ENCODE measurements around the gene GNA12.

GNA12 gene

DNA sequence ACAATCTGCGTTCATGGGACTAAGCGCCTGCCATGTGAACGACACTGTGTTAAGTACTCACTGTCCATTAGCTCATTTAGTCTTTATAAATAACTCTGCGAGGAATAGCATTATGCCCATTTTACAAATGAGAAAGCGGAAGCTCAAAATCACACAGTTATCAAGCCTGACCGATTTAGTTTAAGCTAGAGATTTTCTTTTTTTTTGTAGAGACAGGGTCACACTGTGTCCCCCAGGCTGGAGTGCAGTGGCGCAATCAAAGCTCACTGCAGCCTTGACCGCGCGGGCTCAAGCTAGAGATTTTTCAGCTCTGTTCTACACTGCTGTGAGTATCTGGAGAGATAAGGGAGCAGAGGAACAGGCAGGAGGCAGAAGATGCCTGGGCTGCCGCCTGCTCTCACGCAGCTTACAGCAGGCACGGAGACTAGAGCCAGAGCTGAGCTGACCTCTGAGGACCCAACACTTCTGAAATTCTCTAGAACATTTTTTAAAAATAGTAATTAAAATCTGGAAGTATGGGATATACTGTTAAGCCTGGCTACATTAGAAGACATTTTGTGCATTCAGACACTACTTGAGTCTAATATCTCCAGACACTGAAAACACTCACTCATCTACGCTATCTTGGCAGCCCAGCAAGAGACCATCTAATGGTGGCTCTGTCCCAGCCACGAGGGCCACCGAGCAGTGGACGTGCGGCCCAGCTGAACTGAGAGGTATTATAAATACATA lies 38.7 kb downstream of the GNA12 start:
- Histone ChIP-seq H3K9me3 (ENCODE audit: low read length) (peaks cover 6% of the 10 kb centered on the region), H3K4me1 (ENCODE audit: insufficient read depth, low read length) (no peaks in the 10 kb centered on the region), H3K27me3 (ENCODE audit: insufficient read depth, low read length) (no peaks in the 10 kb centered on the region), H3K4me3 (ENCODE audit: low read length) (no peak overlapping the region), H3K36me3 (ENCODE audit: insufficient read depth, low read length) (no peaks in the 10 kb centered on the region), H2AFZ (ENCODE audit: low read depth, low read length) (no peak overlapping the region)

DNA sequence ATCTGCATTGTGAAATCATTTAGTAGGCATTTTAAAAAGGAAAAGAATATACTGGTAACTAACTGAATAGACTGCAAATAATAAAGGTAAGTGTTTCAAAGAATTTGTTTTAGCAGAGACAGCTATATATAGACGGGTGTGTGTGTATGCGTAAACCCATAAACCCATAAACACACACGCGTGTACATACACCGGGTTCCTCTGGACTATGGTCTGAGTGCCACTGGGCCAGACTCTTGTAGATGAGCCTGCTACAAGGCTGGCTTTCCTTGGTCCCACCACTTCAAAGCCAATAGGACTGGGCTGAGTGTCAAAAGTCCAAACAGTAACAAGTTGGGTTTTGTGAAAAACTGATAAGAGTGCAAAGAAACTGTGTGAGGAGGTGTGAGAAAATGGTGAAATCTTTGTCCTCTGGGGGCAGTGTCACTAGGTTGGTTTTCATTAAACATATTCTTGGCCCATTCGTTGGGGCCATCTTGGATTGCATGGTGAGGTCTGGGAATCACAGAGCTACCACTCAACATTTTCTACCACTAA lies 39.8 kb downstream of the GNA12 start:
- Histone ChIP-seq H3K4me3 (ENCODE audit: low read length) (no peak overlapping the region), H3K27me3 (ENCODE audit: insufficient read depth, low read length) (no peaks in the 10 kb centered on the region), H2AFZ (ENCODE audit: low read depth, low read length) (no peak overlapping the region), H3K36me3 (ENCODE audit: insufficient read depth, low read length) (no peaks in the 10 kb centered on the region), H3K4me1 (ENCODE audit: insufficient read depth, low read length) (no peaks in the 10 kb centered on the region), H3K9me3 (ENCODE audit: low read length) (peaks cover 6% of the 10 kb centered on the region)

DNA sequence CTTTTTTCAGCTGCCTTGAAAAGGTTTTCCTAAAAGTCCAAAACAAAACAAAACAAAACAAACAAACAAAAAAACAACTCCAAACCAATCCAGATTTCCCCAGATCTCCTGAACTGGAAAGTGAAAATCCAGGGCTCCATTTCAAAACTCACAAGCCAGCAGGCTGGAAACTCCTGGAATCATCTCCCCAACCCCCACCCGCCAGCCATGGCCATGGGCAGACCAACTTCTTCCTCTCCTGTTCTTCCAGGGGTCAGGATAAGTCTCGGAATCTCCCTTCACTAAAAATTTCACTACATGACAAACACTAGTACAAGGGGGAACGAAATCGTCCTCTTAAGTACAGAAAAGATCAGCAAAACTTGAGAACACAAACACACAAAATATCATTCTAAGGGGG lies 40.4 kb downstream of the GNA12 start:
- H3K4me3 ChIP-seq (ENCODE audit: low read length) = no peak overlapping the region
- no peaks in the 10 kb centered on the region for H3K4me1 ChIP-seq (ENCODE audit: insufficient read depth, low read length)
- H3K27me3 ChIP-seq (ENCODE audit: insufficient read depth, low read length) = no peaks in the 10 kb centered on the region
- H3K9me3 ChIP-seq (ENCODE audit: low read length) = peaks cover 6% of the 10 kb centered on the region
- no peaks in the 10 kb centered on the region for H3K36me3 ChIP-seq (ENCODE audit: insufficient read depth, low read length)
- no peak overlapping the region for H2AFZ ChIP-seq (ENCODE audit: low read depth, low read length)

DNA sequence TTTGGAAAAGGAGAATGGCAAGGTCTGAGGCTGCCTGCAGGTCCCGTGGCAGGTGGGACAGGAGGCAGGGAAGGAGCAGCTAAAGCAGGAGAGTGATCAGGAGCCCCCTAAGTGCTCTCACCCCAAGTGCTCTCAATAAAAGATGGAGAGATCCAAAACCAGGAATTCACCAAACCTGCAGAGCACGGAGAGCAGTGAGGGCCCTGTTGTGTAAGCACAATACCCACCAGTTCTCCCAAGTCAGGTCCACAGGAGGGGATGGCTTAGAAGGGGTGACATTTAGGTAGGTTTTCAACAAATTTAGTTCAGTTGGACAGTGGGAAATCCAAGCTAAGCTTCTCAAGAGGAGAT lies 40.8 kb downstream of the GNA12 start:
- Histone ChIP-seq H3K27me3 (ENCODE audit: insufficient read depth, low read length) (no peaks in the 10 kb centered on the region), H3K4me1 (ENCODE audit: insufficient read depth, low read length) (no peaks in the 10 kb centered on the region), H3K4me3 (ENCODE audit: low read length) (no peak overlapping the region), H2AFZ (ENCODE audit: low read depth, low read length) (no peak overlapping the region), H3K36me3 (ENCODE audit: insufficient read depth, low read length) (no peaks in the 10 kb centered on the region), H3K9me3 (ENCODE audit: low read length) (peaks cover 5% of the 10 kb centered on the region)

DNA sequence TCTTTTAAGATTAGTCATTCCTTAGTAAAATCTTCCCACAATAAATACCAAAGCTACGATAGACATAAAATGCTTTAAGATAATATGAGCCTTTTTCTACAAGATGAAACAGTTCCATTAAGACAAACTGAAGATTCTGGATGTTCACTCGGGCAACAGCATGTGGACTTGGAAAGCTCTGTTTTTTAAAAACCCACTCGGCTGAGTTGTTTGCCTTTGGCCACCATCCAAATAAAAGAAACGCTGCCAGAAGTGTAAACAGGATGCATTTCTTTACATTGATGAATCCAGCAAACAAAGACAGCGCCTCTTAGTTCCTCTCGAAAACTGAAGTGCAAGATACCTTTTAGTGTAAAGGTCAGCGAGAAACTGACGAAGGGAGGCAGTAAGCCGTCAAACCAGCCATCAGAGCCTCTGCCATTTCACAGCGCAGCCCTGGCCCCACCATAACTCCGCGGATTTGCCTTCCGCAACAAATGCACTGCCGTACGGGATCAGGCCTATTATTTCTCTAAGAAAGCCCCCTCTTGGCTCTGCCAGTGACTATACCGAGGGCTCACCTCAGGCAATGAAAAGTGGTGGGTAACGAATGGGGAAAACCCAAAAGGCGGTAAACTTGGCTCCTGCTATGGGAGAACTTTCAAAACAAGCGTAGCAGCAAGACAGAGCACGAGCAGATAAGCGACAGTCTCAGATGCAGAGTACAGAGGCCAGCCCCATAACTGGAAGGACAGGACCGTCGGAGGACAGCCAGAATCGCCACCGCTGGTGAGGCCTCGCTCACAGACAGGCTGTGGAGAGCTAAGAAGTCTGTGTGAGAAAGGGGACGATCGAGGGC lies 41.4 kb downstream of the GNA12 start:
- H3K27me3 ChIP-seq (ENCODE audit: insufficient read depth, low read length) = no peaks in the 10 kb centered on the region
- no peak overlapping the region for H3K4me3 ChIP-seq (ENCODE audit: low read length)
- H2AFZ ChIP-seq (ENCODE audit: low read depth, low read length) = no peak overlapping the region
- no peaks in the 10 kb centered on the region for H3K36me3 ChIP-seq (ENCODE audit: insufficient read depth, low read length)
- no peaks in the 10 kb centered on the region for H3K4me1 ChIP-seq (ENCODE audit: insufficient read depth, low read length)
- peaks cover 3% of the 10 kb centered on the region for H3K9me3 ChIP-seq (ENCODE audit: low read length)

DNA sequence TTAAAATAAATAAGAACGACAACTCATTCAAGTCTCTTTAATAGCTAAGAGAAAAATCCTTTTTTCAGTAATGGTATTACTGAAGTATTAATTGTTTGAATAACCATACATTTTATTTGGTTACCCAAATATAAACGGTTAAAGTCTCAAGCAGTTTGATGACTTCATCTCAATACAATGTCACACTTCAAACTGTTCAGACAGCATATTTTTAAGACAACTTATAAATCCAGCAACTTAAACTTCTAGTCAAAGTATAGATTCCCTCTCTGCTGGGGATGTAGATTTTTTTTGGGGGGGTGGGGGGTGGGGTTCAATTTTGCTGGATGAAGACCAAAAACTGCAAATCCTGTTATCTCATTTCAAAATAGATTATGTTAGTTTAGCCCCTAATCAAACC lies 42.0 kb downstream of the GNA12 start:
- H3K4me1 ChIP-seq (ENCODE audit: insufficient read depth, low read length) = no peaks in the 10 kb centered on the region
- H3K27me3 ChIP-seq (ENCODE audit: insufficient read depth, low read length) = no peaks in the 10 kb centered on the region
- no peak overlapping the region for H2AFZ ChIP-seq (ENCODE audit: low read depth, low read length)
- H3K36me3 ChIP-seq (ENCODE audit: insufficient read depth, low read length) = no peaks in the 10 kb centered on the region
- no peak overlapping the region for H3K4me3 ChIP-seq (ENCODE audit: low read length)
- peaks cover 5% of the 10 kb centered on the region for H3K9me3 ChIP-seq (ENCODE audit: low read length)

DNA sequence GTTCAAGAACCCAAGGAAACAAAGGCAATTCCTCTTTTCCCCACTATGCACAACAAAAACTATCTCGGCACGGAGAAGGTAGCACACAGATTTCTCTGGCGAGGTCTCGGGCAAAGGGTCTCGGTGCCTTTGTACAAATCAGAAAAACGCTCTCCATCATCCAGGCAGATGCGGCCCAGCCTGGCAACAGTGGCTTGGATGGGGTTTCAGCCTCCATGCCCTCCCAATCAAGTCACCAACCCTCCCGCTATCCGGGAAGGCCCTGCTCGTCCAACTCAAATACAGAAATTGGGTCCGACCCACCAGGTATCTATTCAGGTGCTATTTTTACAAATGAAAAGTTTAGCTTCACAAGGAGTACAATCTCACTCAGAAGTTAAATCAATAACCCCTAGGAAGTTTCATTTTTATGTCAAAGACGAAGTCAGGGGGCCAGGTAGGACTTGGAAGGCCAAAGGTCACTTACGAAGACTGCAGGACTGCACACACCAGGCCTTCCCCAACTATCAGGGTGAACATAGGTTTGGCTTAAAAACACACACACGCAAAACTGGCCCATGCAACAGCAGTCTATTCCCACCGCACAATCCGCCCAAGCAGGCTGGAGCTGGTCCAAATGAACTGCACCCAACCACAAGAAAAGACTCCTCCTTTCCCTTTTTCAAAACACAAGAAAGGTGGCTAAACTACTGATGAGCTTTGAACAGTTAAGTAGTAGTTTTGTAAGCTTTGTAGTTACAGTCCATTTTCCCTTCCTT lies 43.0 kb downstream of the GNA12 start:
- H3K36me3 ChIP-seq (ENCODE audit: insufficient read depth, low read length) = no peaks in the 10 kb centered on the region
- no peak overlapping the region for H2AFZ ChIP-seq (ENCODE audit: low read depth, low read length)
- no peak overlapping the region for H3K4me3 ChIP-seq (ENCODE audit: low read length)
- no peaks in the 10 kb centered on the region for H3K27me3 ChIP-seq (ENCODE audit: insufficient read depth, low read length)
- H3K4me1 ChIP-seq (ENCODE audit: insufficient read depth, low read length) = no peaks in the 10 kb centered on the region
- peaks cover 5% of the 10 kb centered on the region for H3K9me3 ChIP-seq (ENCODE audit: low read length)

DNA sequence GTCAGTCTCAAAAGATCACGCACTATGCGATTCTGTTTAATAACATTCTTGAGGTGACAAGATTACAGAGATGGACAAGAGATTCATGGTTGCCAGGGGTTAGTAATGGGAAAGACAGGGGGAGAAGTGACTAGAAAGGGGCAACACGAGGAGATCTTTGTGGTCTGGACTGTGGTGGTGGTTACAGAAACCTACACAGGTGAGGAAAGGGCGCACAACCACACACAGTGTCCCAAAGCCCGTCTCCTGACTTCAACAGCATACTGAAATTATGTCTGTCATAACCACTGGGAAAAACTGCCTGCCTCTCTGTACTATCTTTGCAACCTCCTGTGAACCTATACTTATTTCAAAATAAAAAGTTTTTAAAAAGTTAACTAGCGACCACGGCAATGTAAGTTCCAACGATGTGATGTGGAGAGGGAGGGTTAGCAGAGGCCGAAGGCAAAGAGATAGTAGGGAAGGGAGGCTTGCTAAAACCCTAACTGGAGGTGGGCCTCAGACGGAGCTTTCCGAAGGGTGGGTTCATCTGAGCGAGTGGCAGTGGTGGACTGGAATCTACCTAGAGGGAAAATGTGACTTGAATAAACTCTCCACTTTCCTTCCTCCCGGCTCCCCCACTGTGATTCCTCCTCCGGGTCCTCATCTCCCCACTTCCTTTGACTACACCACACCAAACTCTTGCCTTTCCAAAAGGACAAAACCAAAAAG lies 43.7 kb downstream of the GNA12 start:
- no peaks in the 10 kb centered on the region for H3K36me3 ChIP-seq (ENCODE audit: insufficient read depth, low read length)
- H3K9me3 ChIP-seq (ENCODE audit: low read length) = peaks cover 5% of the 10 kb centered on the region
- H2AFZ ChIP-seq (ENCODE audit: low read depth, low read length) = no peak overlapping the region
- no peaks in the 10 kb centered on the region for H3K27me3 ChIP-seq (ENCODE audit: insufficient read depth, low read length)
- no peaks in the 10 kb centered on the region for H3K4me1 ChIP-seq (ENCODE audit: insufficient read depth, low read length)
- H3K4me3 ChIP-seq (ENCODE audit: low read length) = no peak overlapping the region

DNA sequence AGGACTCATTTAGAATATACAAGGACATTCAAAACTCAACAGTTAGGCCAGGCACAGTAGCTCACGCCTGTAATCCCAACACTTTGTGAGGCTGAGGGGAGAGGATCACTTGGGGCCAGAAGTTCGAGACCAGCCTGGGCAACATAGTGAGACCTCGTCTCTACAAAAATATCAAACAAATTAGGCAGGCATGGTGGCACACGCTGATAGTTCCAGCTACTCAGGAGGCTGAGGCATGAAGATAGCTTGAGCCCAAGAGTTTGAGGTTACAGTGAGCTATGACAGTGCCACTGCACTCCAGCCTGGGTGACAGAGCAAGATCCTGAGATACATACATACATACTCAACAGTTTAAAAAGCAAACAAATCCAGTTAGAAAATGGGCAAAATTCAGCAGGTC lies 44.9 kb downstream of the GNA12 start:
- Histone ChIP-seq H3K4me1 (ENCODE audit: insufficient read depth, low read length) (no peaks in the 10 kb centered on the region), H2AFZ (ENCODE audit: low read depth, low read length) (no peak overlapping the region), H3K9me3 (ENCODE audit: low read length) (peaks cover 5% of the 10 kb centered on the region), H3K27me3 (ENCODE audit: insufficient read depth, low read length) (no peaks in the 10 kb centered on the region), H3K36me3 (ENCODE audit: insufficient read depth, low read length) (peaks cover 7% of the 10 kb centered on the region), H3K4me3 (ENCODE audit: low read length) (no peak overlapping the region)

DNA sequence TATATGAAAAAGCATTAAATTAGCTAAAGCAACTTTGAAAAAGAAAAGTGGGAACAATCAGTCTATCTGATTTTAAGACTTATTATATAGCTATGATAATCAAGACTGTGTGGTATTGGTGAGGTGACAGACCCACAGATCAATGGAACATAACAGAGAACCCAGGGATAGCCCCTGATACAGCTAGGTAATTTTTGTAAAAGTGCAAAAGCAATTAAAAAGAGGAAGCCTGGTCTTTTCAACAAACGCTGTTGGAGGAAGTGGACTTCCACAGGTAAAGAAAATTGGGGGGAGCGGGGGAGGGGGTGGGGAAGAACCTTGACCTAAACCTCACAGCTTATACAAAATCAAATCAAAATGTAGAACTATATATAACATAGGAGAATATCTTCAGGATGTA lies 45.4 kb downstream of the GNA12 start:
- Histone ChIP-seq H3K4me3 (ENCODE audit: low read length) (no peak overlapping the region), H3K9me3 (ENCODE audit: low read length) (peaks cover 5% of the 10 kb centered on the region), H3K36me3 (ENCODE audit: insufficient read depth, low read length) (peaks cover 12% of the 10 kb centered on the region), H2AFZ (ENCODE audit: low read depth, low read length) (no peak overlapping the region), H3K4me1 (ENCODE audit: insufficient read depth, low read length) (no peaks in the 10 kb centered on the region), H3K27me3 (ENCODE audit: insufficient read depth, low read length) (no peaks in the 10 kb centered on the region)

DNA sequence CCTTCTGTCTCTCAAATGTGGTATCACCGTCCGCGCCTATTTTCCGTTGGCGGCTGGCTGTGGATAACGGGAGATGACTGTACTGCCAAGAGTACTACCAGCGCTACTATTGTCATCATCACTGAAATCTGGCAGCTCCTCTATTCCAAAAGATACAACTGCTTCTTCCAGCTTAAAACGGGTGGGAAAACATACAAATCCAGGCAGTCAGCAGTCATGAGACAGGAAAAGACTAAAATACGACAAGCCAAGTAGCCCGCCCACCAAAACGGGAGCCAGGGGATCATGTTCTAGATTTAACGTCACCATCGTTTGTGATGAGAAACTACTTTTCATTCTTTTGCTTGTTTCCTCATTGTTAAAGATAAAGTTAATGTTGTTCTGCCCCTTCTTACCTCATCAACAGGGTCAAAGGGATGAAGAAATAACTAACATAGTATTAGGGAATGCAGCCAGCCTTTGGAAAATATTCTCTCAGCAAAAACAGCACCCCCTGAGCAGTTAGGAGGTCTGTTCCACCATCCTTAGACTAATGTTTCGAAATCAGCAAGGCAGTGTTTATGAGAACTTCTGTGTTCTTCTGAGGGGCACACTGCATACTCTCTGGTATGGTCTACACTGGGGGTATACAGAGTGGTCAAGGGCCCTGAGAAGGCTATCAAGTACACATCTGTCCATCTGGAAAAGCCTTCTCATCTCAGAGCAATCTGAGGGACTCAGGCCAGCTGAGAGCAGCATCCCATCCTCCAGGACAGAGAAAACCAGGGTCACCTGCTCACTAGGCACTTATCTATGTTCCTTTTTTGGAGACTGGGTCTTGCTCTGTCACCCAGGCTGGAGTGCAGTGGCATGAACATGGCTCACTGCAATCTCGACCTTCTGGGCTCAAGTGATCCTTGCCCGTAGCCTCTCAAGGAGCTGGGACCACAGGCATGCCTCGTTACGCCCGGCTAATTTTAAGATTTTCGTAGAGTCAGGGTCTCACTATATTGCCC lies 47.5 kb downstream of the GNA12 start:
- Histone ChIP-seq H3K9me3 (ENCODE audit: low read length) (peaks cover 5% of the 10 kb centered on the region), H2AFZ (ENCODE audit: low read depth, low read length) (no peak overlapping the region), H3K36me3 (ENCODE audit: insufficient read depth, low read length) (peaks cover 29% of the 10 kb centered on the region), H3K4me1 (ENCODE audit: insufficient read depth, low read length) (no peaks in the 10 kb centered on the region), H3K4me3 (ENCODE audit: low read length) (no peak overlapping the region), H3K27me3 (ENCODE audit: insufficient read depth, low read length) (no peaks in the 10 kb centered on the region)

DNA sequence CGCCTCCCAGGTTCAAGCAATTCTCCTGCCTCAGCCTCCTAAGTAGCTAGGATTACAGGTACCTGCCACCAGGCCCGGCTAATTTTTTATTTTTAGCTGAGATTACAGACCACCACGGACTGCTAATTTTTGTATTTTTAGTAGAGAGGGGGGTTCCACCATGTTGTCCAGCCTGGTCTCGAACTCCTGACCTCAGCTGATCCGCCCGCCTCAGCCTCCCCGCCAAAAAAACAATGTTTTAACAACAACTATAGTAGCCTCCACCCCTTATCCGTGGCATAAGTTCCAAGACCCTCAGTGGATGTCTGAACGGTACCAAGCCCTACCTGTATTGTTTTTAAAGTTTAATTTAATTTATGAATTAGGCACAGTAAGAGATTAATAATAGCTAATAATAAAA lies 48.2 kb downstream of the GNA12 start:
- Histone ChIP-seq H3K4me1 (ENCODE audit: insufficient read depth, low read length) (no peaks in the 10 kb centered on the region), H3K36me3 (ENCODE audit: insufficient read depth, low read length) (peaks cover 35% of the 10 kb centered on the region), H3K27me3 (ENCODE audit: insufficient read depth, low read length) (no peaks in the 10 kb centered on the region), H2AFZ (ENCODE audit: low read depth, low read length) (no peak overlapping the region), H3K9me3 (ENCODE audit: low read length) (peaks cover 4% of the 10 kb centered on the region), H3K4me3 (ENCODE audit: low read length) (no peak overlapping the region)
